Ishikawa (cell line): ENCODE measurements around the gene ARVCF.

Experiments
- FOXM1 ChIP-seq: IDR thresholded peaks from 2 replicates; pipeline ENCODE4 v1.6.1; 2012; ENCODE audit warnings: low read depth, borderline replicate concordance
- NFIC ChIP-seq: IDR thresholded peaks from 2 replicates; pipeline ENCODE4 v1.6.1; 2012
- TAF1 ChIP-seq: IDR thresholded peaks from 2 replicates; pipeline ENCODE4 v1.6.1; 2012; ENCODE audit warnings: low read depth, mild to moderate bottlenecking
- TCF12 ChIP-seq: IDR thresholded peaks from 2 replicates; pipeline ENCODE4 v1.6.1; 2012; ENCODE audit warnings: low read depth

DNA sequence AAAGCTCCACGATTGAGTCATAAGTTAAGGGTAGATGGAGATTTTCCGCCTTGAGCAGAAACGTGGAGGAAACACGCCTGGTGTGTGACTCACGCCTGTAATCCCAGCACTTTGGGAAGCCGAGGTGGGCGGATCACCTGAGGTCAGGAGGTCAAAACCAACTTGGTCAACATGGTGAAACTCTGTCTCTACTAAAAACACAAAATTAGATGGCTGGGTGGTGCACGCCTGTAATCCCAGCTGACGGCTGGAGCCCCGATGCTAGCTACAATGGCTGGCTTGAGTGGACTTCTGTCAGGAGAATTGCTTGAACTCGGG lies 46.1 kb upstream of the ARVCF start:
- TF ChIP-seq TCF12 (no peak), TAF1 (no peak), FOXM1 (no peak), NFIC (no peak)
